Motor neuron (in vitro differentiated cells): Measurements from ENCODE around the gene MINDY4. TPM values are rescaled to one million over a fixed set of nuclear protein-coding genes. Genes with fewer than 3 reads are reported as not detected.
A peak's percentile ranks its signal among the peaks of the same experiment; 100 is the strongest.

Experiments used
- ATAC-seq, 8 experiments: fragments of 200-7000 bp; cut with Tn5 transposase; replicated peaks in 6 of 8; 2 replicates each; pipeline ENCODE4 v1.8.0; 2021; ENCODE audit warnings: mild to moderate bottlenecking in 8 of 8, moderate library complexity in 8 of 8
- H3K27ac ChIP-seq, 2 donors: fragments of 250-450 bp; sonication (Bioruptor Pico); 2 replicates each; pipeline ENCODE4 v1.9.0; 2021; ENCODE audit warnings: antibody characterized with exemption in 2 of 2, mild to moderate bottlenecking in 2 of 2, moderate library complexity in 1 of 2
- H3K4me1 ChIP-seq, 2 donors: fragments of 250-450 bp; sonication (Bioruptor Pico); replicated peaks in 1 of 2; 2 replicates each; pipeline ENCODE4 v1.6.1; 2021; ENCODE audit warnings: antibody characterized with exemption in 2 of 2, mild to moderate bottlenecking in 2 of 2, moderate library complexity in 1 of 2
- H3K4me3 ChIP-seq, 5 donors: fragments of 250-450 bp; sonication (Bioruptor Pico); 2 replicates each; pipeline ENCODE4 v1.9.0; 2021; ENCODE audit warnings: antibody characterized with exemption in 5 of 5, mild to moderate bottlenecking in 5 of 5, moderate library complexity in 4 of 5
- WGBS, 10 experiments: fragments of 450-650 bp; shearing (Covaris generic); methylation state at CpG; one replicate each; pipeline ENCODE4 v1.0.0; 2022; 5-methylcytosine and 5-hydroxymethylcytosine counted together
- in situ Hi-C, 9 experiments: fragments of 400-800 bp; cut with MboI; loops; one replicate each; pipeline ENCODE4 v1.15.0; 2021; ENCODE audit warnings: low sequenced_read_pairs in 9 of 9, low pct_unique_long_range_greater_than_20kb in 2 of 9; ENCODE audit not compliant: unreplicated experiment in 9 of 9
- total RNA-seq, 8 experiments: library from RNA; unstranded; fragments of 300-600 nt; gene quantifications; 2 replicates each; pipeline versions ENCODE4 v1.2.3 to v1.2.4, GENCODE V29; 2022

Gene MINDY4
- total RNA-seq, 8 experiments from 2014 or later, result 2.5 to 12.3 (median 4.6) TPM

DNA sequence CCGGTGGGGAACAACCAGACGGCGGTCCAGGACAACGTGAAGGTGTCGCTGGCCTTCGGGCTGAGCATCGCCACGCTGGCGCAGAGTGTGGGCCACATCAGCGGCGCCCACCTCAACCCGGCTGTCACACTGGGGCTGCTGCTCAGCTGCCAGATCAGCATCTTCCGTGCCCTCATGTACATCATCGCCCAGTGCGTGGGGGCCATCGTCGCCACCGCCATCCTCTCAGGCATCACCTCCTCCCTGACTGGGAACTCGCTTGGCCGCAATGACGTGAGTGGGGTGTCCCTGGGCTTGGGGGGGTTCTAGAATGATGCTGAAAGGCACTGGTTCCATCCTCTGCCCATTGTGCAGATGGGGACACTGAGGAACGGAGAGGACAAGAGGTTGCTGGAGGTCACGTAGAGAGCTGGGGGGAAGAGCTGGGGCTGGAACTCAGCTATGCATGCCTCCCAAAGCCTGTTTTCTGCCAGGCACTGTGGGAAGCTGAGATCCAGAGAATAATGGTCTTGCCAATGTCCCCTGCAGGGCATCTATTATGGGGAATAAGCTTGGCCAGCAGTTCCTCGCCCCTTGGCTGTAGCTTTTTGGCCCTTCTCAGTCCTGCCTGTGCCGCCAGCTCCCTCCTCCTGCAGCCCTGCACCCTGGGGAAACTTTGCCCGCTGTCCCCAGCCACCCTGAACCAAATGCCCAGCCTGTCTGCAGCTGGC is 141.0 kb downstream of the MINDY4 start:
- ATAC-seq, result no peak
- H3K27ac ChIP-seq, result no peak overlapping the region
- H3K4me1 ChIP-seq, result peaks cover 10 to 19% of the 10 kb centered on the region in 2 donors
- in situ Hi-C loops, result no loop called here
- no peak overlapping the region for H3K4me3 ChIP-seq
- 54 to 100% (median 92%) methylated on average over 1 to 11 of the region's 26 CpGs; no CpG with 5 or more reads in 5 of the 10 experiments for WGBS, 10 experiments

GRCh38 chr7:30912731-30912985 is 141.4 kb downstream of the MINDY4 start:
- Histone ChIP-seq H3K27ac (no peak overlapping the region), H3K4me3 (no peak overlapping the region), H3K4me1 (peaks cover 13 to 24% of the 10 kb centered on the region in 2 donors)
- WGBS, 10 experiments, result 50% methylated on average over 2 of the region's 2 CpGs; no CpG with 5 or more reads in 9 of the 10 experiments
- in situ Hi-C loops, result no loop called here
- ATAC-seq, result no peak

DNA sequence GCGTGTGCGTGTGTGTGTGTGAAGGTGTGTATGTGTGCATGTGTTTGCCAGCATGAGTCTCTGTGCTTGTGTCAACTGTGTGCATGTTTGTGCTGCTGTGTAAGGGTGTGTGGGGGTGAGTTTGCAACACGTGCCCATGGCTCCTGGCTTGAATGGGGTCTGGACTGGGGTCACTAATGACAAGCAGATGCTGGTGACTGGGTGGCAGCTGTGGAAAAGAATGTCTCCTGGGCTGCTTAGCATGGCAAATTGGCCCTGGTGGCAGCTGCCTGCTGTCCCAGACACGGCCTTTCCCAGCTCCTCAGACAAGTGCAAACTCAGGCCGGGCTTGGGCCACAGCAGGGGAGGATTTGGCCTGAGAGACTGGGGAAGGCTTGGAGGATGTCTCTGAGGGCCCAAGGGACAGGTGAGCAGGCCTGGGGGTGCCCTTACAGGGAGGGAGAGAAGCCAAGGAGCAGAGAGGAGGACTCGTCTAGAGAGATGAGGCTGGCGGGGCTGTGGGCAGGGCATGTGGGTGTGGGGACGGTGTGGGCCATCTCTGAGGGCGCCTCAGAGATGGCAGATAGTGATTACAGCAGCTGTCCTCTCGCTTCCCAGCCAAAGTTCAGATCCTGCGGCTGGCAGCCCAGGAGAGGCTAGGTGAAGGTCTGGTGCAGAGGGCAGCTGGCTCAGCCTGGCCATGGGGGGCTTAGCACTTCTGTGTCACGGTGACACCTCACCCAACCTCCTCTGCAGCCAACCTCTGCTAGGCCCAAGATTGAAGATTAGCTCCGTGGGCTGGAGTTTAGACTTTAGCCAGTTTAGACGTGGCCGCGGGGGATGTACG is 142.0 kb downstream of the MINDY4 start:
- peaks cover 13 to 25% of the 10 kb centered on the region in 2 donors for H3K4me1 ChIP-seq
- ATAC-seq, result peak in 2 of 8 experiments; percentile 11 to 18
- no peak overlapping the region for H3K4me3 ChIP-seq
- no peak overlapping the region for H3K27ac ChIP-seq
- in situ Hi-C loops, result no loop called here
- 14 to 100% (median 76%) methylated on average over 1 to 8 of the region's 17 CpGs; no CpG with 5 or more reads in 4 of the 10 experiments for WGBS, 10 experiments

DNA sequence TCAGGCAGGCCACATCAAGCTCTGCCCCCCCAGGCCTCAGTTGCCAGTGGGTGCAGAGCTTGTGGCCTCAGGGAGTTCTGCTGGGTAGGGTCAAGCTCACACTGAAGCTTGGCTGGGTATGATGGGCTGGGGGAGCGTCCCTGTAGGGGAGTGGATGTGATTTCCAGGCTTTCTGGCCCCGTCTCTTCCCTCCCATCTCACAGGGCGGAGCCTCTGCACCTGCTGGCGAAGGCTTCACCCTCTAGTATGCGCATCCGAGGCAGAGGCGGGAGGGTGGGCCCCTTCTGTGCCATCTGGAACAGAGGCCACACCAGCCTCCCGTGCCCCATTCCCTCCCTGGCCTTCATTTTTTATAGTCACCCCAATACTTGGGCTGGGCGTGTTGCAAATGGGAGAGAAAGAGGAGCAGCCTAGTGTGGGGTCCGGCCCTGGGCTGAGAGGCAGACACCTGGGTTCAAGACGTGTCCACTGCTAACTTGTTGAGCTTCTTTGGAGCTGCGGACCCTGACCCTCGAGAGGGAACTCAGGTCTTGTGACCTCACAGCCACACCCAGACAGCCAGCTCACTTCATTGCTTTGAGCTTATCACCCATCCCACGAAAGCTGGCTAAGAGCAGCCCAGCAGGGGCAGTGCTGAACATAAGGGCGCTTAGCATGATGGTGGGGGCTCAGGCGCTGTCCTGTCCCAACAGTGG is 142.8 kb downstream of the MINDY4 start:
- H3K4me3 ChIP-seq, result no peak overlapping the region
- peaks cover 13 to 25% of the 10 kb centered on the region in 2 donors for H3K4me1 ChIP-seq
- peak in 1 of 8 experiments; percentile 49 for ATAC-seq
- no peak overlapping the region for H3K27ac ChIP-seq
- WGBS, 10 experiments, result 33 to 100% (median 81%) methylated on average over 1 to 5 of the region's 16 CpGs; no CpG with 5 or more reads in 5 of the 10 experiments
- in situ Hi-C loops, result no loop called here

DNA sequence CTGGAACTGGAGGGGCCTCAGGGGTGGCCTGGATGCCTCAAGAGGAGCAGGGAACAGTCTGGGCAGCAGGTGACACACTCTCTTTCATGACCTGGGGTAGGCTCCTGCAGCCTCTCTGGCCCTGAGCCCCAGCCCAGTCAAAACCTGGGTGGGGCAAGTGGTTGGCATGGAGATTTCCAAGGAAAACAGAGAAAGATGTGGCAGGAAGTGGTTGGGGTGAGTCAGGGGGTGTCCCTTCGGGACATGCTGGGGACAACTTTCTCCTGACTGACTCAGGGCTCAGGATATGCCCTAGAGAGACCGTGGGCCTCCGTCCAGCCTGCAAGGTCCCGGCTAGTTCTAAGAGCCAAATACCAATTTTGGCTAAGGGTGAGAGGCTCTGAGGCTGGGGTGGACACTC is 143.4 kb downstream of the MINDY4 start:
- Histone ChIP-seq H3K4me1 (peaks cover 13 to 25% of the 10 kb centered on the region in 2 donors), H3K4me3 (no peak overlapping the region), H3K27ac (no peak overlapping the region)
- WGBS, 10 experiments, result 0 to 80% (median 38%) methylated on average over 1 to 4 of the region's 4 CpGs; no CpG with 5 or more reads in 7 of the 10 experiments
- ATAC-seq, result peak in 4 of 8 experiments; percentile 8 to 68 (median 36)
- in situ Hi-C loops, result no loop called here

DNA sequence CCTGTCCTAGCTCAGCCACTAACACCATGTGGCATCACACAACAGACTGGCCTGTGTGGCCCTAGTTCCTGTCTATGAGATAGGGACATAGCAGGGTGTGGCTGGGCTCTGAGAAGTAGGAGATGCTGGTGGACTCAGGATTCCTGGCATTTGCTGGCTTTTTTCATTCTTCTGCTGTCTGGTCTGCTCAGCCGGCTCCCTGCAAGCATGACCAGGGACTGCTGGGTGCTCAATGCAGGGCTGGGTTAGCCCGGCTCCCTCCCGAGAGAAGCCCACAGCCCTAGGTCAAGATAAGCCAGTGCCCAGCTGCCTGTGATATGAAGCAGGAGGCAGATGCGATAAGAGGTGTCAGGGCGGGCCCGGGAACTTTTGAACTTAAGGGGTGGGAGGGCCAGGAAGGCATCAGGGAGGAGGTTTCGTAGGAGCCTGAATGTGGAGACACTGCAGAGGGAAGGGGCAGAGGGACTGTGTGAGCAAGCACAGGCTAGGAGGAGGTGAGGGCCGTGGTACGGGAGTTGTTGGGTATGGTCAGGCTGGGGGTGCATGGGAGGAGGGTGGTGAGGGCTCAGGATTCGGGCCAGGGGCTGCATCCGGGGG is 143.9 kb downstream of the MINDY4 start:
- Histone ChIP-seq H3K27ac (no peak overlapping the region), H3K4me3 (no peak overlapping the region), H3K4me1 (peaks cover 13 to 25% of the 10 kb centered on the region in 2 donors)
- ATAC-seq, result peak in 2 of 8 experiments; percentile 10 to 40
- 94% methylated on average over 3 of the region's 11 CpGs; no CpG with 5 or more reads in 9 of the 10 experiments for WGBS, 10 experiments
- in situ Hi-C loops, result no loop called here

DNA sequence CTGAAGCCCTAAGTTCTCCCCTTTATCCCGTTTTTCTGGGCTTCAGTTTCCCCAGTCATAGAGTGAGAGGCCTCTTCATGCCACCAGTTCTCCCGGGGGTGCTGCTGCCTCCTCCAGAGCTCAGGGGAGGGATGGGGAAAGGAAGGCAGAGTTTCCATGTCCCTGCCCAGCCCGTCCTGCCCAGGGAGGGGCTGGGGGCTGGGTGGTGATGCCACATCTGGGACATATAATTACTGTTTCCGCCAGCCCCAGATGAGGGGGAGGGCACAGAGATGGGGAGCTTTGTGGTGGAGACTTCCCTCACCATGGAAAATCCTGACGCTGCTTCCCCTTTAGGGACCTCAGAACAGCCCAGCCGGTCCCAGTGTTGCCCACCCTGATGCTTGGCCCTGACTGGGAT is 144.5 kb downstream of the MINDY4 start:
- WGBS, 10 experiments, result no CpG with 5 or more reads among the region's 6 CpGs
- in situ Hi-C loops, result no loop called here
- Histone ChIP-seq H3K27ac (no peak overlapping the region), H3K4me3 (no peak overlapping the region), H3K4me1 (peaks cover 13 to 28% of the 10 kb centered on the region in 2 donors)
- no peak for ATAC-seq

- H3K4me3 ChIP-seq, result no peak overlapping the region
- ATAC-seq, result no peak
- in situ Hi-C loops, result no loop called here
- H3K27ac ChIP-seq, result no peak overlapping the region
- 60 to 90% methylated on average over 2 to 3 of the region's 3 CpGs; no CpG with 5 or more reads in 8 of the 10 experiments for WGBS, 10 experiments
- peaks cover 11 to 31% of the 10 kb centered on the region in 2 donors for H3K4me1 ChIP-seq
These were observed 145.0 kb downstream of the MINDY4 start for GRCh38 chr7:30916255-30916654.

DNA sequence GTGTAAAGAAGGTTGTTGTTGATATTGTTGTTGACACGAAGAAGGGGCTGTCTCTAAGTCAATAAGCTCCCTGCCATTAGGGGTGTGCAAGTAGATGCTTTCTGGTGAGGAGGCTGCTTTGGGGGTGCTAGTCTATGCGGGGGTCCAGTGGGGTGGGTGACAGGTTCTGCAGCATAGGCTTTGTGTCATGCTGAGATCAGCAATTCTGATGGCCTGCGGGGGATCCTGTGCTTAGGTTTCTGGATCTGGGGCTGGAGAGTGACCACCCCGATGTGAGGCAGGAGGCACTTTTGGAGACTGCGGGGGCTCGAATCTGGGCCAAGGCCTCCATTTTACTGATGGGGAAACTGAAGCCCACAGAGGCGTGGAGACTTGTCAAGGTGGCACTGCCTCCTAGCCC is 145.6 kb downstream of the MINDY4 start:
- ATAC-seq, result no peak
- peaks cover 11 to 29% of the 10 kb centered on the region in 2 donors for H3K4me1 ChIP-seq
- 40 to 93% (median 80%) methylated on average over 1 to 3 of the region's 7 CpGs; no CpG with 5 or more reads in 6 of the 10 experiments for WGBS, 10 experiments
- H3K4me3 ChIP-seq, result no peak overlapping the region
- in situ Hi-C loops, result no loop called here
- no peak overlapping the region for H3K27ac ChIP-seq

- Histone ChIP-seq H3K27ac (no peak overlapping the region), H3K4me1 (peaks cover 11 to 28% of the 10 kb centered on the region in 2 donors), H3K4me3 (no peak overlapping the region)
- in situ Hi-C loops, result no loop called here
- no peak for ATAC-seq
- WGBS, 10 experiments, result 71 to 100% (median 90%) methylated on average over 1 to 4 of the region's 4 CpGs
These were observed 146.1 kb downstream of the MINDY4 start for GRCh38 chr7:30917216-30917893.

DNA sequence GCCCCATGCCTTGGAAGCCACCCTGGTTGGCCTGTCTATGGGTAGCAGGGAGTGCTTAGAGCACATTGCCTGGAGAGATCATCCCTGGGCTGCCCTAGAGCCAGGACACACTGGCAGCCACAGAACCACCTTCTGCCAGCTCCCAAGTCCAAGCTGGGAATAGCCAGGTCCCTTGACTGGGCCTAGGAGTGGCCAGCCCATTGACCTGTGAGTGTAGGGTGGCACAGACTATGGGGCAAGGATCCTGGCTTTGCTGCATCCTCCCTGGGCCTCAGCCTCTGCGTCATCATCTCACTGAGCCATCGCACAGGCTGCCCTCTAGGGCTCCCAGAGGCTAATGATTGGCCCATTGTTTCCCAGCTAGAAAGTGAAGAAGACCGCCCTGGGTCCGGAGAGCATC is 147.5 kb downstream of the MINDY4 start:
- Histone ChIP-seq H3K27ac (no peak overlapping the region), H3K4me1 (peaks cover 11 to 25% of the 10 kb centered on the region in 2 donors), H3K4me3 (no peak overlapping the region)
- in situ Hi-C loops, result no loop called here
- 90 to 100% (median 93%) methylated on average over 2 to 3 of the region's 4 CpGs; no CpG with 5 or more reads in 7 of the 10 experiments for WGBS, 10 experiments
- no peak for ATAC-seq

DNA sequence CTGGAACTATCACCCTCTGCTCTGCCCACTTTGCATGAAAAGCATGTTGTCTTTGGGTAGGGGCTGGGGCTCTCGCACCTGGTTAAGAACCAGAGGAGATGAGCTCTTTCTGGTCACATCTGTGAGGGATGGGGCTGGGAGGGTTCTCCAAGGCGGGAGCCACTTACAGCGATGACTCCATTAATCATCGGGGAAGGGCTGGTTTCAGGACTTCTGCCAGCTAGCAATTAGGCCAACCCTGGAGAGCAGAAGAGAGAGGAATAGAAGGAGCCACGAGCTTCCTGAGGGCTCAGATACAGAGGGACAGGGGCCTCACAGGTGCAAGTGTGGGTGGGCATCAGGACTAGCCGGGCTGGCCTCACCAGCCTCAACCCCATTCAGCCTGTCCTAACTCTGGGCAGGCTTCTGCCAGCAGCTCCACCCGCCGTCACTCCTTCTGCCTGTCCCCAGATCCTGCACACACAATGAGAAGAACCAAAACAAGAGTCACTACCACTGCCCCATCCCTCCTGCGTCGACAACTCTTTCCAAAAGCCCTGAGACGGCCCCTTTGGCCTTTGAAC is 148.9 kb downstream of the MINDY4 start:
- in situ Hi-C loops, result no loop called here
- Histone ChIP-seq H3K4me1 (peaks cover 11 to 25% of the 10 kb centered on the region in 2 donors), H3K27ac (no peak overlapping the region), H3K4me3 (no peak overlapping the region)
- ATAC-seq, result peak in 2 of 8 experiments; percentile 59 to 75
- 0 to 100% (median 84%) methylated on average over 1 to 8 of the region's 11 CpGs; no CpG with 5 or more reads in 2 of the 10 experiments for WGBS, 10 experiments
